Trophoblast cell (in vitro differentiated cells and primary cell): ENCODE results near the gene DNAH10.

ENCODE experiments used
- DNase-seq, 2 donors: peaks; one replicate each; pipeline ENCODE4 v3.0.0-alpha.2; 2016
- H2AFZ ChIP-seq: 2 replicates; pipeline ENCODE4 v1.6.1; 2013; ENCODE audit warnings: low read length, moderate library complexity, mild to moderate bottlenecking; ENCODE audit not compliant: insufficient read depth, poor library complexity
- H2AK5ac ChIP-seq: 2 replicates; pipeline ENCODE4 v1.6.1; 2013; ENCODE audit warnings: mild to moderate bottlenecking, low read length
- H2BK120ac ChIP-seq: 2 replicates; pipeline ENCODE4 v1.6.1; 2013; ENCODE audit warnings: low read length, mild to moderate bottlenecking, moderate library complexity; ENCODE audit not compliant: insufficient read depth, poor library complexity
- H2BK12ac ChIP-seq: 2 replicates; pipeline ENCODE4 v1.6.1; 2013; ENCODE audit warnings: mild to moderate bottlenecking, low read length, moderate library complexity
- H2BK5ac ChIP-seq: 2 replicates; pipeline ENCODE4 v1.6.1; 2013; ENCODE audit warnings: low read length, low read depth, moderate library complexity, mild to moderate bottlenecking; ENCODE audit not compliant: poor library complexity
- H3K14ac ChIP-seq: 2 replicates; pipeline ENCODE4 v1.6.1; 2013; ENCODE audit warnings: mild to moderate bottlenecking, low read length
- H3K18ac ChIP-seq: 2 replicates; pipeline ENCODE4 v1.6.1; 2013; ENCODE audit warnings: mild to moderate bottlenecking, low read length
- H3K23ac ChIP-seq: 2 replicates; pipeline ENCODE4 v1.6.1; 2013; ENCODE audit warnings: low read length
- H3K27ac ChIP-seq: 2 replicates; pipeline ENCODE4 v1.5.1; 2013; ENCODE audit warnings: low read depth, mild to moderate bottlenecking, inconsistent platforms, low read length, moderate library complexity
- H3K27me3 ChIP-seq: 2 replicates; pipeline ENCODE4 v1.6.1; 2013; ENCODE audit warnings: inconsistent platforms, mild to moderate bottlenecking, low read length, moderate library complexity; ENCODE audit not compliant: insufficient read depth
- H3K36me3 ChIP-seq, 2 experiments: 1 replicate in 1 of 2; 2 replicates in 1 of 2; pipeline ENCODE4 v1.6.1; 2013; ENCODE audit warnings: low read length in 2 of 2, mild to moderate bottlenecking in 2 of 2, moderate library complexity in 1 of 2; ENCODE audit not compliant: insufficient read depth in 2 of 2, control insufficient read depth in 1 of 2
- H3K4ac ChIP-seq: 2 replicates; pipeline ENCODE4 v1.6.1; 2013; ENCODE audit warnings: low read depth, mild to moderate bottlenecking, low read length, moderate library complexity
- H3K4me1 ChIP-seq, 2 experiments: 1 replicate in 1 of 2; 2 replicates in 1 of 2; pipeline ENCODE4 v1.6.1; 2013; ENCODE audit warnings: low read length in 2 of 2, mild to moderate bottlenecking in 2 of 2, moderate library complexity in 1 of 2; ENCODE audit not compliant: insufficient read depth in 2 of 2, control insufficient read depth in 1 of 2
- H3K4me2 ChIP-seq: 2 replicates; pipeline ENCODE4 v1.6.1; 2013; ENCODE audit warnings: inconsistent platforms, mild to moderate bottlenecking, low read length, moderate library complexity
- H3K4me3 ChIP-seq: 2 replicates; pipeline ENCODE4 v1.5.1; 2013; ENCODE audit warnings: mild to moderate bottlenecking, low read depth, low read length, inconsistent platforms
- H3K79me1 ChIP-seq: one replicate; pipeline ENCODE4 v1.6.1; 2013; ENCODE audit warnings: low read length
- H3K79me2 ChIP-seq: 2 replicates; pipeline ENCODE4 v1.6.1; 2013; ENCODE audit warnings: low read length, mild to moderate bottlenecking; ENCODE audit not compliant: control insufficient read depth, insufficient read depth, poor library complexity
- H3K9ac ChIP-seq: 2 replicates; pipeline ENCODE4 v1.6.1; 2013; ENCODE audit warnings: mild to moderate bottlenecking, low read length
- H3K9me3 ChIP-seq: 2 replicates; pipeline ENCODE4 v1.6.1; 2013; ENCODE audit warnings: low read depth, mild to moderate bottlenecking, control low read depth, inconsistent platforms, low read length; ENCODE audit not compliant: insufficient read depth
- H4K12ac ChIP-seq: 2 replicates; pipeline ENCODE4 v1.6.1; 2013; ENCODE audit warnings: low read depth, mild to moderate bottlenecking, low read length, moderate library complexity
- H4K8ac ChIP-seq: 2 replicates; pipeline ENCODE4 v1.6.1; 2013; ENCODE audit warnings: low read depth, mild to moderate bottlenecking, low read length, moderate library complexity
- H4K91ac ChIP-seq: one replicate; pipeline ENCODE4 v1.6.1; 2013; ENCODE audit warnings: low read depth, mild to moderate bottlenecking, low read length, moderate library complexity
- WGBS: extraction: QIAGEN DNeasy Blood & Tissue Kit; methylation state at CpG from one replicate; pipeline ENCODE4 v1.1.7; 2013; ENCODE audit warnings: missing lambda C conversion rate; ENCODE audit not compliant: insufficient read length, insufficient coverage; ENCODE audit errors: extremely low coverage; 5-methylcytosine and 5-hydroxymethylcytosine counted together

Gene DNAH10

DNA sequence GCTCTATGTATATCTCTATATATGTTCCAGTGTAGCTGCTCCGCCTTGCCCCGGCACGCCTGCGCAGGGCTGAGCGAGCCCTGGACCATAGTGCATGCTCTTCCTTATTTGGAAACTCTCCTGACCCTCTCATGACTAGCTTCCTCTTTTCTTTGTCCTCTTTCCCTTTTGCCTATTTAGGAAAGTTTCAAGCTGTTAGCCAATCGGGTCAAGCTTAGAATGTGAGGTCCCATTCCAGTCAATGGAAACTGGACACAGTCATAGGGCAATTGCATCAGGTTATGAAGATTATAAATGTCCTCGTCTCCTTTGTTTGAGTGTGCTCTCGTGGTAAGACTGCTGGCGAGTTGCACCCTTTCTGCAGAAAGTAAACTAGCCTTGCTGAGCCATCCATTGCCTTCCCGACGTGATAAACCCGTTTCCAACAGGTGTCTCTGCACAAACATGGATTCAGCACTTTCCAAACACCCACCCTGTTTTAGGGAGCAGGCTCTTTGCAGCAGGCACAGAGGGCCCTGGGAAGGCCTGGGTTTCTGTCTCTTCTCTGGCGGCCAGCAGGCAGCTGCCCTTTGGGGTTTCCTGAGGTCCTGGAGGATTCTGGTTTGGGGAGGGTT lies 179.6 kb downstream of the DNAH10 start:
- H3K9me3 ChIP-seq: peaks cover 15% of the 10 kb centered on the region
- no peak overlapping the region for H2AK5ac ChIP-seq
- H2BK120ac ChIP-seq: no peak overlapping the region
- peaks cover 4 to 7% of the 10 kb centered on the region in 2 experiments for H3K4me1 ChIP-seq
- no peak overlapping the region for H3K27ac ChIP-seq
- H3K36me3 ChIP-seq: peaks cover 50 to 64% of the 10 kb centered on the region in 2 experiments
- H3K4ac ChIP-seq: no peak overlapping the region
- H3K23ac ChIP-seq: no peak overlapping the region
- no peak overlapping the region for H2BK5ac ChIP-seq
- no peaks in the 10 kb centered on the region for H3K27me3 ChIP-seq
- H3K79me2 ChIP-seq: no peaks in the 10 kb centered on the region
- H3K9ac ChIP-seq: no peak overlapping the region
- no peak for DNase-seq
- WGBS: no CpG with 5 or more reads among the region's 13 CpGs
- no peak overlapping the region for H3K14ac ChIP-seq
- no peak overlapping the region for H2BK12ac ChIP-seq
- H4K12ac ChIP-seq: no peak overlapping the region
- no peak overlapping the region for H4K91ac ChIP-seq
- H3K79me1 ChIP-seq: no peaks in the 10 kb centered on the region
- H4K8ac ChIP-seq: no peak overlapping the region
- no peak overlapping the region for H3K4me3 ChIP-seq
- no peak overlapping the region for H3K4me2 ChIP-seq
- no peak overlapping the region for H2AFZ ChIP-seq
- H3K18ac ChIP-seq: no peak overlapping the region

GRCh38 chr12:123942238-123942653 lies 180.1 kb downstream of the DNAH10 start:
- no peak overlapping the region for H4K8ac ChIP-seq
- no CpG with 5 or more reads among the region's 10 CpGs for WGBS

DNA sequence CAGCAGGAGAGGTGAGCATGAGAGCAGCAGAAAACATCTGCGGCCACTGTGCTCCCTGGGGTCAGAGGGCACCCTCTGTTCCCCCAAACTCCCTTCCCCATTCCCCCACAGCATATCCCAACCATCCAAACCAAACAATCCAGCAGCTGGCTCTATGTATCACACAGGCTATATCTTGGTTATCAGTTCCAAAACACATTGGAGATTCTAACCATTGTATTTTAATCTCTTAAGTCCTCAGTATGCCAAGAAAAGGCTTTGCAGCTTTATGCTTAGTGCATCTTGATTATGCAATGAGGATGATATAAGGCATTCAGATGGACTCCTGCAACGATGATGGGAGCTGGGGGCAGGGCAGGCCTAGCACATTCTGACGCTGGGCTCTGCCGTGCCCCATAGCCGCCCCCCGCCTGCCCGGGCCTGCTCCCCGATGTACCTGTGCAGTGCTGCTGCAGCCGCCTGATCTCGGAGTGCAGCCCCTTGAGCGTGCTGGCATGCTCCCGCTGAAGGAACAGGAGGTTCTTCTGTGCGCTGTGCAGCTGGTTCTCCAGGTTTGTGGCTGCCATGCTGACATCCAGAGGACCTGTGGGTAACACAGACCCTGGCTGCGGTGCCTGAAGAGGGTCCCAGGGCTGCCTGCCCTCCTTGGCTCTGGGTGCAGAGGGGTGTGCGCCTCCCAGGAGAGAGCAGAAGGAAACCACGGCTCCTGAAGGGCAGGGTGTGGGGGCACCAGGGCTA lies 181.0 kb downstream of the DNAH10 start:
- H3K4me1 ChIP-seq: peaks cover 4 to 7% of the 10 kb centered on the region in 2 experiments
- H3K27me3 ChIP-seq: no peaks in the 10 kb centered on the region
- H3K79me2 ChIP-seq: no peaks in the 10 kb centered on the region
- H2BK120ac ChIP-seq: no peak overlapping the region
- no peak overlapping the region for H2AK5ac ChIP-seq
- H3K18ac ChIP-seq: no peak overlapping the region
- no peaks in the 10 kb centered on the region for H3K79me1 ChIP-seq
- no peak overlapping the region for H2BK5ac ChIP-seq
- no peak for DNase-seq
- H4K12ac ChIP-seq: no peak overlapping the region
- H2BK12ac ChIP-seq: no peak overlapping the region
- no peak overlapping the region for H3K27ac ChIP-seq
- H3K4me3 ChIP-seq: no peak overlapping the region
- H3K9me3 ChIP-seq: peaks cover 15% of the 10 kb centered on the region
- H3K14ac ChIP-seq: no peak overlapping the region
- peaks cover 40 to 56% of the 10 kb centered on the region in 2 experiments for H3K36me3 ChIP-seq
- H4K91ac ChIP-seq: no peak overlapping the region
- H3K4ac ChIP-seq: no peak overlapping the region
- H3K9ac ChIP-seq: no peak overlapping the region
- no CpG with 5 or more reads among the region's 16 CpGs for WGBS
- no peak overlapping the region for H3K23ac ChIP-seq
- H2AFZ ChIP-seq: no peak overlapping the region
- H4K8ac ChIP-seq: no peak overlapping the region
- H3K4me2 ChIP-seq: no peak overlapping the region

More at GRCh38 chr12:123942238-123942653, 180.1 kb downstream of the DNAH10 start:
- Histone ChIP-seq H3K4me3 (no peak overlapping the region), H2BK12ac (no peak overlapping the region), H3K18ac (no peak overlapping the region), H2BK120ac (no peak overlapping the region), H4K91ac (no peak overlapping the region), H2BK5ac (no peak overlapping the region), H3K4ac (no peak overlapping the region), H3K79me2 (no peaks in the 10 kb centered on the region), H2AK5ac (no peak overlapping the region), H3K79me1 (no peaks in the 10 kb centered on the region), H3K4me2 (no peak overlapping the region), H3K9ac (no peak overlapping the region), H2AFZ (no peak overlapping the region), H3K27ac (no peak overlapping the region), H3K4me1 (peaks cover 4 to 7% of the 10 kb centered on the region in 2 experiments), H3K9me3 (peaks cover 15% of the 10 kb centered on the region), H3K14ac (no peak overlapping the region), H3K23ac (no peak overlapping the region), H3K27me3 (no peaks in the 10 kb centered on the region), H3K36me3 (peaks cover 44 to 59% of the 10 kb centered on the region in 2 experiments), H4K12ac (no peak overlapping the region)
- no peak for DNase-seq

- H2BK120ac ChIP-seq: no peak overlapping the region
- H3K14ac ChIP-seq: no peak overlapping the region
- no peaks in the 10 kb centered on the region for H3K79me1 ChIP-seq
- no peak overlapping the region for H4K12ac ChIP-seq
- no peak overlapping the region for H2AFZ ChIP-seq
- no peak overlapping the region for H3K4me3 ChIP-seq
- H3K9me3 ChIP-seq: peaks cover 15% of the 10 kb centered on the region
- H3K9ac ChIP-seq: no peak overlapping the region
- no peak overlapping the region for H3K27ac ChIP-seq
- H3K36me3 ChIP-seq: peaks cover 40 to 56% of the 10 kb centered on the region in 2 experiments
- H3K4me1 ChIP-seq: no peaks in the 10 kb centered on the region
- H2BK12ac ChIP-seq: no peak overlapping the region
- no peaks in the 10 kb centered on the region for H3K79me2 ChIP-seq
- no peak overlapping the region for H4K8ac ChIP-seq
- no CpG with 5 or more reads among the region's 5 CpGs for WGBS
- H4K91ac ChIP-seq: no peak overlapping the region
- no peak overlapping the region for H3K23ac ChIP-seq
- no peak overlapping the region for H2BK5ac ChIP-seq
- H3K4me2 ChIP-seq: no peak overlapping the region
- no peak overlapping the region for H3K4ac ChIP-seq
- no peaks in the 10 kb centered on the region for H3K27me3 ChIP-seq
- H2AK5ac ChIP-seq: no peak overlapping the region
- DNase-seq: no peak
- no peak overlapping the region for H3K18ac ChIP-seq
These were observed 181.7 kb downstream of the DNAH10 start for GRCh38 chr12:123943816-123944215.
